ENCODE data around the gene TMPRSS9.
A peak's percentile ranks its signal among the peaks of the same experiment; 100 is the strongest.

TMPRSS9 gene

DNA sequence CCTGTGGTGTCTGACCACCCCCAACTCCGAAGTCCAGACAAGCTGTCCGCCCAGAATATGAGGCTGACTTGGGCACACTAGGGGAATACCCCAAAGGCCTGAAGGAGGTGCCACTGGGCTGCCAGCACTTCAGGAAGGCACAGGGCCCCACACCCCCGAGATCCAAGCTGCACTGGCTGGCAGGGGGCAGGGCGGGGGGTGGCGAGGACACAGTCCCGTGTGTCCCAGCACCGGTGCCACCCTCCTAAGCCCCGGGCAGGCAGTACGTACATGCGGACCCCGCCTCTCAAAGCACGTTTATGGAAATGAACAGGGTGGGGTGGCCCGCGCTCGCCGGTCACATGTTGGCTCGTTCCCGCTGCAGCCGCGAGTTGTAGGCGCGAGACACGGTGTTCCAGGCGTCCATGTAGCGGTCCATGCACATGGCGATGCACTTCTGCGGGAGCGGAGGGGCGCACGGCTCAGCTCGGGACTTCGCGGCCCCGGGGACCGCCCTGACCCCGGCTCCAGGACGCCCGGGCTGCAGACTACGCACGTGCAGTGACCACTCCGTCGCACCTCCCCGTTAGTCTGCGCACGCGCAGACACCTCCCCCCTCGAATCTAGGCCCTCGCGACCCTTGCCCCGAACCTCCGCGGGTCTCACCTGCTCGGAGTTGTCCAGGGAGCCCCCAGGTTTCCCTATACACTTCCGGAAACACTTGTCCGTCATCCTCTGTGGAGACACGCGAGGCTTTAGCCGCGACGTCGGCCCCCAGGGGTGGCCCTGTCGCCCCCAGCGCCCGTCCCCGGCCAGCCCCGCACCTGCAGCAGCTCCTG lies 66.8 kb downstream of the TMPRSS9 start:
- peaks cover 9% of the 10 kb centered on the region for H3K36me3 ChIP-seq (ENCODE audit: control insufficient read depth, insufficient read depth, low read length)
- peaks cover 11% of the 10 kb centered on the region for H3K4me1 ChIP-seq (ENCODE audit: control insufficient read depth, insufficient read depth, low read length)
- H3K9ac ChIP-seq (ENCODE audit: low read length) = peak overlapping the region; percentile 10
- H3K27me3 ChIP-seq (ENCODE audit: control insufficient read depth, insufficient read depth, low read length) = no peaks in the 10 kb centered on the region
- peak overlapping the region; percentile 88 for H3K4me3 ChIP-seq (ENCODE audit: low read length)
- H3K27ac ChIP-seq (ENCODE audit: low read depth, low read length) = peak overlapping the region; percentile 66

DNA sequence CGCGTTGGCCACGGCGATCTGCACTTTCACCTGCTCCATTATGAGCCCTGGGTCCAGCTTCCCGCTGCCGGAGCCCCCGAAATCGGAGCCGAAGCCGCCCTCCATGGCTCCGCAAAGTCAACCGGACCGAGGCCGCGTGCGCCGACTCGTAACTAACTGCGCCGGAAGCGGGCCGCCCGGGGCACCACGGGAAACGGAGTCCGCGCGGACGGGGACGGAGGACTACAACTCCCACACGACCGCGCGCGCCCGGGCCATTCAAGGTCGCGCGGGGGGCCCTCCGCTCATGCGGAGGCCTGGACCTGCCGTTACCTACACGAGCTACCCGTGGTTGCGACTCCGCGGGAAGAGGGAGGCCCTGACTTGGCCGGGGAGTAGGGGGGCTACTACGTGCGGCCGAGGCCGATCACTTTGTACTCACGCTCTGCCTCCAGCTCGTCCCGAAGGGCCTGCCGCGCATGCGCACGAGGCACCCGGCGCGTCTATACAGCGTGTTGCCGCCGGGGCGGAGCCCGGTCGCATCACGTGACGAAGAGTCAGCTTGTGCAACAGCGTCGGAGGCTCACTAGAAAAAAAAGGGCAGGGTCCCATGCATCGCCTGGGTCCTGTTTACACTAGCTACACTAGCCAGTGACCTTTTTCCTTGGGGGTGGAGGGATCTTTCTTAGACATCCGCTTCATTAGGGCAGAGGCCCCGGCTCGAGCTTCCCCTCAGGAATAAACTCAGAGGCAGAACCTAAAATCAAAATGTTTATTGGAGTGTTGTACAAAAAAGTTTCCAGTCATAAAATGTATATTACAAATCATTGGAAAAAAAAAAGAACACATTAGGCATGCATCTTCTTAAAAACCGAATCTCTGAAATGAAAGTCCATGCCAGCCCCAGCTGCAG lies 67.6 kb downstream of the TMPRSS9 start, which contains the start of gene TIMM13:
TSS of gene TIMM13 (minus strand) at position 158 of the 892 bp plus-strand sequence. CDS start at position 105, 53 bp downstream.
- no peaks in the 10 kb centered on the region for H3K27me3 ChIP-seq (ENCODE audit: control insufficient read depth, insufficient read depth, low read length)
- peaks cover 11% of the 10 kb centered on the region for H3K4me1 ChIP-seq (ENCODE audit: control insufficient read depth, insufficient read depth, low read length)
- peak within 1 kb of the TSS; percentile 80 for H3K9ac ChIP-seq (ENCODE audit: low read length)
- peak within 1 kb of the TSS; percentile 98 for H3K27ac ChIP-seq (ENCODE audit: low read depth, low read length)
- H3K4me3 ChIP-seq (ENCODE audit: low read length) = peak within 1 kb of the TSS; percentile 88
- peaks cover 9% of the 10 kb centered on the region for H3K36me3 ChIP-seq (ENCODE audit: control insufficient read depth, insufficient read depth, low read length)

DNA sequence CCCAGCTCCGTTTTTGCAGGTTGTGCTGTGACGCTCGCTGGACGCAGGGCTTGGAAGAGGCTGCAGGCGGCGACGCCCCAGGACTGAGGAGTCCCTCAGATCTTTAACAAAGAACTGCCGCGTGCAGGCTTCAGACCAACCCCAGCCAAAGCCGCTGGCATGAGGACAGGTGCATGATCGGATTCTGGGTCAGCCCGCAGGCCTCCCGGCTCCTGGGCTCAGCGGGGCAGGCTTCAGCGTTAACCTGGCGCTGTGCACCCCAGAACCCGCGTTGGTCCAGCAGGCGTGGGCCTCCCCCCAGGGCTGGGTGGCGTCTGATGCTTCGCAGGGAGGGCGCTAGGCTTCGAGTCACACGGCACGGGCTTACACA lies 68.2 kb downstream of the TMPRSS9 start:
- Histone ChIP-seq H3K36me3 (ENCODE audit: control insufficient read depth, insufficient read depth, low read length) (peaks cover 9% of the 10 kb centered on the region), H3K4me3 (ENCODE audit: low read length) (peak overlapping the region; percentile 88), H3K4me1 (ENCODE audit: control insufficient read depth, insufficient read depth, low read length) (peaks cover 11% of the 10 kb centered on the region), H3K27me3 (ENCODE audit: control insufficient read depth, insufficient read depth, low read length) (no peaks in the 10 kb centered on the region), H3K27ac (ENCODE audit: low read depth, low read length) (peak overlapping the region; percentile 98), H3K9ac (ENCODE audit: low read length) (peak overlapping the region; percentile 47)

DNA sequence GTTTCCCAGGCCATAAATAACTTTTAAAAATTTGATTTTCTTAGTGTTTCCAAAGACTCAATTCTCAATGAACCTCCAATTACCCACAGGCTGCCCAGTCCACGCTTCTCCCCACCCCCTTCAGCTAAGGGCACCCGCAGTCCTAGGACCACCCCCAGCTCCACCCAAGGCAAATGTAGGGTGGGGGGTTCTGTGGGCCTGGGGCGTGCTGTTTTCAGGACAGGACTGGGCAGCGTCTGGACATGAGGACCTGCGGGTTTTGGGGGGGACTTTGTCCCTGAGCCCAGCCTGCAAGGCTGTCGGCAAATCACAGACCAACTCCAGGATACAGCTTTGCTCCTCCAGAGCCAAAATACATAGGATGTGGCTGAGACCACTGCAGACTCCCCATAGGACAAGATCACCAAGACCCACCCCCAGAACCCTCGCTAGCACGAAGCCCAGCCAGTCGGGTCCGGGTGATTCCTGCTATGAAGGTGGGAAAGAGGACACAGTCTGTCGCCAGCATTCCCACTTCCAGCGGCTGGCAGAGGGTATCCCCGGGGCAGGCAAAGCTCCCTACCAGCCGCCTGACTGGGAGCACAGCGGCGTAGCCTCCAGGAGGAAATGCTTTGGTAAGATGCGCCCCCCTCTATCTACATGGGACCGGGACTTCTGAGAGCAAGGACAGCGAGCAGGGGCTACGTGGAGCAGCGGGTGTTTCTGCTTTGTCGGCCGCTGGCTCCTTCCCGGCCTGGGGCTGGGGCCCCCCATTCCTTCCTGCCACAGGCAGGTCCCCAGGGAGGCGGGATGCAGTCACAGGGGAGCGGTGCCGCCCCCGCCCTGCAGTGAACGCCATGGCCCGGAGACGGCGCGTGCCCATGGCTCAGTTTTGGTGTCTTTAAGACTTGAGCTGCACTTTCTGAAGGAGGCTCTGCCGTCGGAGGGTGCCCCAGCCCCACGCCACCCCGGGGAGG lies 69.0 kb downstream of the TMPRSS9 start:
- H3K9ac ChIP-seq (ENCODE audit: low read length) = no peak overlapping the region
- H3K27ac ChIP-seq (ENCODE audit: low read depth, low read length) = peak overlapping the region; percentile 98
- H3K27me3 ChIP-seq (ENCODE audit: control insufficient read depth, insufficient read depth, low read length) = no peaks in the 10 kb centered on the region
- peaks cover 9% of the 10 kb centered on the region for H3K36me3 ChIP-seq (ENCODE audit: control insufficient read depth, insufficient read depth, low read length)
- peaks cover 11% of the 10 kb centered on the region for H3K4me1 ChIP-seq (ENCODE audit: control insufficient read depth, insufficient read depth, low read length)
- peak overlapping the region; percentile 88 for H3K4me3 ChIP-seq (ENCODE audit: low read length)

DNA sequence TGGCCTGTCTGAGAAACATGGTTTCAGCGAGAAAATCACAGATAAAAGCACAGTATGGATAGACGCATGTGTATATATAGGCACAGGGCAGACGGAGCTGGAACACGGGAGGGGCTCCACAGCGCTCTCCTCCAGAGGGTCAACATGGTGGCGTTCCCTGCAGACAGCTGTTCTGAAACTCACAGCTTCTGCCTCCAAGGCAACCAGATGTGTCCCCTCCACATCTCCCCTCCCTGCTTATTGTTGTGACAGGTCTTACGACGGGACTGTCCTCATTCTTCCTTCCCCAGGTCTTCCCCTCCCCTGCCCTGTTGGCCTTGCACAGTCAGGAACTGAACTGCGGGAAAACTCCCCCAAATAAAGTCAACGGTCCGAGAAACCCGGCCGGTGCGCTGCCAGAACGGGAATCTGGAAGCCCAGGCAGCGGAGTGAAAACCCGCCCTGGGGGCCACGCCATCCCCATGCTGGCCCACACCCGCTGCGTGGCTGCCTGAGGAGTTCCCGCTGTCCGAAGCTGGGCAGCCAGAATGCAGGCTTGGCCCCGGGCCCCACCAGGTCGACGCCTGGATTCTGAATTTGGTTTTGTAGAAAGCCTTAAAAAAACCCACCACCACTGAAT lies 70.0 kb downstream of the TMPRSS9 start:
- H3K9ac ChIP-seq (ENCODE audit: low read length) = no peak overlapping the region
- no peak overlapping the region for H3K4me3 ChIP-seq (ENCODE audit: low read length)
- no peak overlapping the region for H3K27ac ChIP-seq (ENCODE audit: low read depth, low read length)
- peaks cover 9% of the 10 kb centered on the region for H3K36me3 ChIP-seq (ENCODE audit: control insufficient read depth, insufficient read depth, low read length)
- no peaks in the 10 kb centered on the region for H3K27me3 ChIP-seq (ENCODE audit: control insufficient read depth, insufficient read depth, low read length)
- H3K4me1 ChIP-seq (ENCODE audit: control insufficient read depth, insufficient read depth, low read length) = peaks cover 11% of the 10 kb centered on the region

DNA sequence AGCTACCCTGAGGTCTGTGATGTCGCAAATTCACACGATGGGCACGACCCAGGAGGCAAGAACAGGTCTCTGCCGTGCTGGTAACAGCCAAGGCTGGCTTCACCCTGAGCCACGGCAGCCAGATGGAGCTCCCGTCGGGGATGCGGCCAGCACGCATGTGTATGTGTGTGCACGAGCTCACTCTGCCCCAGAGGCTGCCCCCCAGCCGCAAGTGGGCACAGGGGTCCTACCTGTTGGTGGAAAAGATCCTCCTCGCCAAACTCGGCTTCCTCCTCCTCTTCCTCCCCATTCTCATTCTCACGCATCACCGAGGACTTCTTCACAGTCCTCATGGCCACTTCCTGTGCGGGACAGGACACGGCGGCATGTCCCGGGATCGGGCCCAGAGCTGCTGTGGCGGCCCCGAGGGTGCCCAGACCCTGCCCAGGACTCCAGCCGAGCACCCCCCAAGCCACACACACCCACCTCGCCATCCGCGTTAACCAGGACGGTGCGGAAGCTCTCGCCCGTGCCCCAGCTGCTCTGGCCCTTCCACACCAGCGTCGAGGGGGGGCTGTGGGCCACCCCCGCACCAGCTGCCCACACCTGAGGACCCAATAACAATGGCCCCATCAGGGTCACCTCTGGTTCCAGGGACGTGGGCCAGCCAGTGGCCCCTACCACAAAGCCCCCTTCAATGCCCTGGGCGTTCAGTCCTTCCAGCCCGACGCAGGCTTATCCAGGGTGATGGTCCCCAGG lies 71.4 kb downstream of the TMPRSS9 start:
- peaks cover 9% of the 10 kb centered on the region for H3K36me3 ChIP-seq (ENCODE audit: control insufficient read depth, insufficient read depth, low read length)
- H3K9ac ChIP-seq (ENCODE audit: low read length) = no peak overlapping the region
- H3K4me1 ChIP-seq (ENCODE audit: control insufficient read depth, insufficient read depth, low read length) = peaks cover 5% of the 10 kb centered on the region
- no peak overlapping the region for H3K4me3 ChIP-seq (ENCODE audit: low read length)
- no peaks in the 10 kb centered on the region for H3K27me3 ChIP-seq (ENCODE audit: control insufficient read depth, insufficient read depth, low read length)
- H3K27ac ChIP-seq (ENCODE audit: low read depth, low read length) = no peak overlapping the region

DNA sequence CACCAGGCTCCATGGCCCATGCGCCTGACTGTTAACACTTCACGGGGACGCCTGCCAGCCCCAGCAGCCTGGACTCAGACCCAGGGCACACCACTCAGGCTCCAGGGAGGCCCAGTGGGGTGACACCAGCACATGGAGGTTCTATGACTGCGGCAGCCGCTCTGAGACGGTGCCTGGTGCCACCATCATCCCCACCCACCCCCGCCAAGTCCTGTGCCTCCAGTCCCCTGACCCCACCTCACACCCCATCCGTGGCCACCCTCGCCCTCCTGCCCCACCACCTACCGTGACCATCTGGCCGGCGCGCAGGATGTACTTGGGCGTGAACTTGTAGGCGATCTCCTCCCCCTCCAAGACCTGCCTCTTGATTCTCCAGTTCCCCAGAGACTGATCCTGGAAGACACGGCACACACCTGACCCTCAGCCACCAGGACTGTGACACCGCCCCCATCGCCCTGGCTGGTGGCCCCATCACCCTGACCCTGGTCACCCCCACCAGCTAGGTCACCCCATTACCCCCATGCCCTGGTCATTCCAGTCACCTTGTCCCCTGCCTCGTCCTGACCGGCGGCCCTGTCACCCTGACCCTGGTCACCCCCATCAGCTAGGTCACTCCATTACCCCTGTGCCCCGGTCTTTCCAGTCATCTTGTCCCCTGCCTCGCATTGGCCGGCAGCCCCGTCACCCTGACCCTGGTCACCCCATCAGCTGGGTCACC lies 72.2 kb downstream of the TMPRSS9 start:
- Histone ChIP-seq H3K27me3 (ENCODE audit: control insufficient read depth, insufficient read depth, low read length) (no peaks in the 10 kb centered on the region), H3K4me3 (ENCODE audit: low read length) (no peak overlapping the region), H3K9ac (ENCODE audit: low read length) (no peak overlapping the region), H3K4me1 (ENCODE audit: control insufficient read depth, insufficient read depth, low read length) (peaks cover 2% of the 10 kb centered on the region), H3K36me3 (ENCODE audit: control insufficient read depth, insufficient read depth, low read length) (peaks cover 9% of the 10 kb centered on the region), H3K27ac (ENCODE audit: low read depth, low read length) (no peak overlapping the region)

DNA sequence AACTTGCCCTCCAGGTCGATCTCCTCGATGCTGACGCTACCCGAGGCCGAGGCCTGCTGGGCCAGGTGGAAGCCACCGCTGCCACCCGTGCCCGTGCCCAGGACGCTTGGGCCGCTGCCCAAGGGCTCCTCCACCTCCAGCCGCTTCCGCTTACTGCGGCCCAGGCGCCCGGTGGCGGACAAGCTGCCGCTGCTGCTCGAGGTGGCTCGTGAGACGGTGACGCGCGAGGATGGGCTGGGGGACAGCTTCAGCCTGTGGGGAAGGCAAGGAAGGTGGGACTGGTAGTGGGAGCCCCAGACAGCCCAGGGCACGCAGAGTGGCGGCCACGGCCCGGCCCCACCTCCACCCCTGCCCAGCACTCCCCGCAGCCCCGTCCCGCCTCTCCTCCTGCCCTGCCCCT lies 73.8 kb downstream of the TMPRSS9 start:
- Histone ChIP-seq H3K36me3 (ENCODE audit: control insufficient read depth, insufficient read depth, low read length) (peaks cover 9% of the 10 kb centered on the region), H3K4me1 (ENCODE audit: control insufficient read depth, insufficient read depth, low read length) (no peaks in the 10 kb centered on the region), H3K27ac (ENCODE audit: low read depth, low read length) (no peak overlapping the region), H3K27me3 (ENCODE audit: control insufficient read depth, insufficient read depth, low read length) (no peaks in the 10 kb centered on the region), H3K4me3 (ENCODE audit: low read length) (no peak overlapping the region), H3K9ac (ENCODE audit: low read length) (no peak overlapping the region)

DNA sequence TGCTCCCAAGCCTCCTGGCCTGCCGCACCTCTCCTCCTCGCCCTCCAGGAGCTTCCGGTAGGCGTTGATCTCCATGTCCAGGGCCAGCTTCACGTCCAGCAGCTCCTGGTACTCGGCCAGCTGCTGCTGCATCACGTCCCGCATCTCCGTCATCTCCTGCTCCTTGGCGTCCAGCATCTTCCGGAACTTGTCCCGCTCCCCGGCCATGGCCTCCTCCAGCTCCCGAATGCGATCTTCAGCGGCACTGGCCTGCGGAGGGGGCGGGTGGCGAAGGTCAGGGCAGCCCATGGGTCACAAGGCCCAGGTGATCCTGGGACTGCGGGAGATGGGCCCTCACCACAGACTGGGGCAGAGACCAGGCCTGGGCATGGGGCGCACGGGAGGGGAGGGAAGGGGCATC lies 74.2 kb downstream of the TMPRSS9 start:
- Histone ChIP-seq H3K4me1 (ENCODE audit: control insufficient read depth, insufficient read depth, low read length) (no peaks in the 10 kb centered on the region), H3K36me3 (ENCODE audit: control insufficient read depth, insufficient read depth, low read length) (peaks cover 9% of the 10 kb centered on the region), H3K9ac (ENCODE audit: low read length) (no peak overlapping the region), H3K4me3 (ENCODE audit: low read length) (no peak overlapping the region), H3K27me3 (ENCODE audit: control insufficient read depth, insufficient read depth, low read length) (no peaks in the 10 kb centered on the region), H3K27ac (ENCODE audit: low read depth, low read length) (no peak overlapping the region)

DNA sequence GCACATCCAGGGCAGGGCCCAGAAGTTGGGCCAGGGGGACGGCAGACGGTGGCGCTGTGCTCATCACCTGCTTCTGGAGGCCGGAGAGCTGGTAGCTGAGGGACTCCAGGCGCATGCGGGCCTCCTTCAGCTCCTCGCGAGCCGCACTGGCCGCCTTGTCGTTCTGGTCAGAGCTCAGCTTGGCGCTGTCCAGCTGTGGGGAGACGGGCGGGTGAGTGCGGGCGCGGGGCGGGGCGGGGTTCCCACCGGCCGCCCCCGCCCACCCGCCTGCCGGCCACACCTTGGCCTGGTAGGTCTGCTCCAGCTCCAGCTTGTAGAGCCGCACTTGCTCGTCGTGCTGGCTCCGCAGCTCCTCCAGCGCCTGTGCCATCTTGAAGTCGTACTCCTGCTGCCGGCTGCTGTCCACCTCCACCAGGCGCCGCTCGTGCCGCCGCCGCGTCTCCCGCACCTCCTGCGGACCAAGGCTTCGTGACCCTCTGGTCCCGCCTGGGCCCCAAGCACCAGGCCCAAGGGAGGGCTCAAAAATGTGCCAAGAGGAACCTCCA lies 74.7 kb downstream of the TMPRSS9 start:
- Histone ChIP-seq H3K9ac (ENCODE audit: low read length) (no peak overlapping the region), H3K4me1 (ENCODE audit: control insufficient read depth, insufficient read depth, low read length) (no peaks in the 10 kb centered on the region), H3K36me3 (ENCODE audit: control insufficient read depth, insufficient read depth, low read length) (peaks cover 9% of the 10 kb centered on the region), H3K4me3 (ENCODE audit: low read length) (no peak overlapping the region), H3K27me3 (ENCODE audit: control insufficient read depth, insufficient read depth, low read length) (no peaks in the 10 kb centered on the region), H3K27ac (ENCODE audit: low read depth, low read length) (no peak overlapping the region)
